ENCODE results near the gene SLC6A13.
A peak's percentile ranks its signal among the peaks of the same experiment; 100 is the strongest.
"Not testable (repeated sequence)": the region's sequence is repeated elsewhere in the genome, so short reads cannot be mapped to it uniquely, and the experiment has no call there.

The SLC6A13 gene

GRCh38 chr12:262817-263216, at the start of gene SLC6A13:
SLC6A13 (minus strand) TSS chr12:262836; CDS start chr12:260052, 2,784 bp downstream.
- DNase-seq (ENCODE audit: low spot score), result no peak

GRCh38 chr12:308511-308910, 45.9 kb upstream of the SLC6A13 start:
- no peak for DNase-seq (ENCODE audit: low spot score)

- DNase-seq (ENCODE audit: low spot score), result no peak
Observed at GRCh38 chr12:307406-307805, 44.8 kb upstream of the SLC6A13 start.

- DNase-seq (ENCODE audit: low spot score), result peak; percentile 5
Observed at GRCh38 chr12:304805-305204, 42.2 kb upstream of the SLC6A13 start.

GRCh38 chr12:302766-303165, 40.1 kb upstream of the SLC6A13 start:
- not testable (repeated sequence) for DNase-seq (ENCODE audit: low spot score)

GRCh38 chr12:300166-300565, 37.5 kb upstream of the SLC6A13 start:
- not testable (repeated sequence) for DNase-seq (ENCODE audit: low spot score)

GRCh38 chr12:299511-299910, 36.9 kb upstream of the SLC6A13 start:
- DNase-seq (ENCODE audit: low spot score), result not testable (repeated sequence)

- not testable (repeated sequence) for DNase-seq (ENCODE audit: low spot score)
Observed at GRCh38 chr12:298059-298458, 35.4 kb upstream of the SLC6A13 start.

- no peak for DNase-seq (ENCODE audit: low spot score)
Observed at GRCh38 chr12:295132-295531, 32.5 kb upstream of the SLC6A13 start.

GRCh38 chr12:293199-293598, 30.6 kb upstream of the SLC6A13 start:
- DNase-seq (ENCODE audit: low spot score), result no peak

- DNase-seq (ENCODE audit: low spot score), result no peak
Observed at GRCh38 chr12:292186-292585, 29.6 kb upstream of the SLC6A13 start.

GRCh38 chr12:291153-291723, 28.6 kb upstream of the SLC6A13 start:
- no peak for DNase-seq (ENCODE audit: low spot score)

GRCh38 chr12:288687-289086, 26.1 kb upstream of the SLC6A13 start:
- DNase-seq (ENCODE audit: low spot score), result peak; percentile 9

- DNase-seq (ENCODE audit: low spot score), result no peak
Observed at GRCh38 chr12:286531-287300, 24.1 kb upstream of the SLC6A13 start.

GRCh38 chr12:278046-278445, 15.4 kb upstream of the SLC6A13 start:
- no peak for DNase-seq (ENCODE audit: low spot score)

- DNase-seq (ENCODE audit: low spot score), result no peak
Observed at GRCh38 chr12:275812-276211, 13.2 kb upstream of the SLC6A13 start.

GRCh38 chr12:273382-273781, 10.7 kb upstream of the SLC6A13 start:
- no peak for DNase-seq (ENCODE audit: low spot score)

- no peak for DNase-seq (ENCODE audit: low spot score)
Observed at GRCh38 chr12:272942-273341, 10.3 kb upstream of the SLC6A13 start.

- DNase-seq (ENCODE audit: low spot score), result no peak
Observed at GRCh38 chr12:271161-271560, 8.5 kb upstream of the SLC6A13 start.

GRCh38 chr12:269191-269590, 6.6 kb upstream of the SLC6A13 start:
- DNase-seq (ENCODE audit: low spot score), result no peak

- no peak for DNase-seq (ENCODE audit: low spot score)
Observed at GRCh38 chr12:268483-268840, 5.8 kb upstream of the SLC6A13 start.

GRCh38 chr12:267581-268482, 5.2 kb upstream of the SLC6A13 start:
- DNase-seq (ENCODE audit: low spot score), result no peak

- no peak for DNase-seq (ENCODE audit: low spot score)
Observed at GRCh38 chr12:265096-265495, 2.5 kb upstream of the SLC6A13 start.
